GM12872 (cell line): ENCODE data around the gene SKAP2.

Experiments used
- CTCF ChIP-seq: IDR thresholded peaks from 3 replicates; pipeline ENCODE4 v1.5.1; 2011; ENCODE audit warnings: low read depth, mild to moderate bottlenecking, low read length, moderate library complexity; ENCODE audit not compliant: insufficient read depth

SKAP2 gene

DNA sequence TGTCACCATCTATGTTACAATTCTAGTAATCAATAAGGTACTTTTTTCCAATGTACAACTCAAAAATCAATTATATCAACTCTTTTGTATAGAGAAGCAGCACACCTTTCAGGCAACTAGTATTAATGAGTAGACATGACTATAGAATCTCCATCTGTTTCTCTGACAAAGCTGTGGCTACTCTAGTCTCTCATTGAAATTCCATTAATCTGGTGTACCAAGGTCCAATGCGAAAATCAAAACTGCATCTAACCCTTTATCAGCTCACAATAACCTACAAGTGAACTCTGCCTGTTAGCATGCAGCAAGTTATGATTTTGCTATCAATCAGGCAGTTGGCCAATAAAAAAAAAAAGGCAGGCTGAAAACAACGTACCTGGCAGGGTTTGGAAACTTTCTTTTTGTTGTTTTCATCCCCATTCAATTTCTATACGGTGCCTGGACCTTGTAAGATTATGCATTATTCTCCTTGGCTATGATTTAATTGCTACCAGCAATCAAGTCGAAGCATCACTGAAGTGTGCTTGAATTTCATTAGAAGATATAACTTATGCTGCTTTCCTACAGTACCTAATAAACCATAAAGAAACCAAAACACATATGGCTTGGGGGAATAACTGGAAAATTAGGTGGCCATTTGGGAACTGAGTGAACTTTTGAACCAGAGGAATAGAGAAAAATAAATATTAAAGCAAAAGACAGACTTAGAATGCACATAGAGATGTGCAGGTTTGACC lies 23.2 kb downstream of the SKAP2 start:
- TF ChIP-seq CTCF, result no peak

GRCh38 chr7:26815426-26815825 lies 49.0 kb downstream of the SKAP2 start:
- TF ChIP-seq CTCF, result no peak

DNA sequence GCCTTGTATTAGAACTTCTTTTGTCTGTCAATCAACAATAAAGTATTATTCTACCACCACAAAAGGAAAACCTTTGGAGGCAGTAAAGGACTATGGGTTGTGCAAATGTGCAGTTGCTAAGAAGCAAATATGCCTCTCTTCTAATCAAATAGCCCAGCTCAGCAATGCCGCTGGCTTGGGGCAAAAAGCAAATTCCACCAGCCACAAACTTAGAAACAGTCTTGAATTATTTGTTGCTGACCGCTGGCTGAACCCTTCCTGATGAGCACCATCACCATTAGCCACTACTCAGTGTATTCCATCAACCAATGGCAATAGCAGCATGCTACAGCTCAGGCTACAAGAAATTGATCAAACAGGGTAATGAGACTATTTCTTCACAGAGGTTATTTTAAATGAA lies 51.0 kb downstream of the SKAP2 start:
- TF ChIP-seq CTCF, result no peak

DNA sequence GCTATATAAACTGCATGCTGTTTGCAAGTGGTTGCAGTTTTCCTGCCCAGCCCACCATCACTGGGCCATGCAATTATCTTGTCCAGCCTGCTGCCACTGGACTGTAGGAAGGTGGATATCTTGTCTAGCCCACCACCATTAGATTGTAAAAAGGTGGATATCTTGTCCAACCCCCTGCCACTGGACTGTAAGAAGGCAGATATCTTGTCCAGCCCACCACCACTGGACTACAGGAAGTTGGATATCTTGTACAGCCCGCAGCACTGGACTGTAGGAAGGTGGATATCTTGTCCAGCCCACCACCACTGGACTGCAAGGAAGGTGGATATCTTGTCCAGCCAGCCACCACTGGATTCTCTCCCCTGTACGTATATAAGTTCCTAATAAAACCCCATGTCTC lies 69.8 kb downstream of the SKAP2 start:
- TF ChIP-seq CTCF, result no peak

DNA sequence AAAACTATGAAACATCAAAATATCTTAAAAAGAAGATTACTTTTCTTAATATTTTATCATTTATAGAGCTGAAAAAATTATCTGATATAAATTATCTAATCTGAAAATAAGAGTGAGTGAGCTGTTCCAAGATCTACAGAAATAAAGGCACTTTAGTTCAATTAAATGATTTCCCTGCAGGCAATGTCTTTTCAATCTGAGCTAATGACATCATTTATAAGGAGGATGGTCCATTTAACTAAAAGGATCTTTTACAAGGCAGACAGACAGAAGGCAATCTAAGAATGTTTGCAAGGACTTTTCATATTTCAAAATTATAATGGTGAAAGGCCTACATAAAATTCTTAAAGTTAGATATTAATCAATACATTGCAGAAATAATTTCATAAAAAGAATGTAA lies 71.8 kb downstream of the SKAP2 start:
- no peak for TF ChIP-seq CTCF

GRCh38 chr7:26792006-26792405 lies 72.4 kb downstream of the SKAP2 start:
- TF ChIP-seq CTCF, result no peak

DNA sequence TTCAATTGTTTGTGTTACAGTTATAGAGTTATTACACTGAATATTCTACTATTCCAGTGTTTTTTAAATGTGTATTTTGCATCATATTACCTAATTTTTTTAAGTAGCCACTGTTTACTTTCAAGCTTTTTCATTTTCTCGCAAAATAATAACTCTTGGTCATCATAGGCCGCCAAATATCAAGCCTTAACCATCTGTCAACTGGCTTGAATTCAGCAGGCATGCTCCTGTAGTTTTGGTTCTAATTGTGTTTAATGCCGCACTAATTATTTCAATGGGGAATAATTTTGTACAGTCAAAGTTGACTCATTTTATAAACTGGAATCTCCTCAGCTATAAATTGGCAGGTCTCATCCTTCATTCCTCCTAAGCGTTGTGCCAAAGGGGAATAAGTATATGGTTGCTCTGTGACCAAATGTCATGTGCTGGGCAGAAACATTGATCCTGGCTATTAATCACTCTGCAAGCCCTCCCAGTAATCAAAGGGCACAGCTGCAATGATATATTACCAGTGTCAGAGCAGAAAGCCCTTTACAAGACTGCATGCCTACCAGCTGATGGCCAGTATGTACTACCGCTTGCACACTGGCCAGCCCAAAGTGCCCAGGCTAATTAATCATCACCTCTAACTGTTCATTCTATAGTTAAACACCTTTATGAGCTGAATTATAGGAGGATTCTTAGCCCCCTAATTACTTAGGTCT lies 74.8 kb downstream of the SKAP2 start:
- TF ChIP-seq CTCF, result no peak
